ENCODE data around the gene UGT1A9.
"Not testable (repeated sequence)": the region's sequence is repeated elsewhere in the genome, so short reads cannot be mapped to it uniquely, and the experiment has no call there.

The UGT1A9 gene

GRCh38 chr2:233691443-233692433, 20.0 kb downstream of the UGT1A9 start:
- H3K4me3 ChIP-seq (ENCODE audit: low read length) = no peak overlapping the region

GRCh38 chr2:233692648-233693047, 20.9 kb downstream of the UGT1A9 start, which contains the start of gene UGT1A6:
Gene UGT1A6 (plus strand): TSS chr2:233692890. CDS start chr2:233693005, 115 bp downstream.
- H3K4me3 ChIP-seq (ENCODE audit: low read length) = no peak within 1 kb of the TSS
- no peak for TF ChIP-seq ZNF274 (IDR thresholded peaks at IDR 0.05; ENCODE audit: low read depth, low read length)

More at GRCh38 chr2:233691443-233692433, 20.0 kb downstream of the UGT1A9 start:
- TF ChIP-seq ZNF274 (IDR thresholded peaks at IDR 0.05; ENCODE audit: low read depth, low read length) = no peak

GRCh38 chr2:233693963-233694362, 22.3 kb downstream of the UGT1A9 start:
- H3K4me3 ChIP-seq (ENCODE audit: low read length) = no peak overlapping the region
- TF ChIP-seq ZNF274 (IDR thresholded peaks at IDR 0.05; ENCODE audit: low read depth, low read length) = no peak

DNA sequence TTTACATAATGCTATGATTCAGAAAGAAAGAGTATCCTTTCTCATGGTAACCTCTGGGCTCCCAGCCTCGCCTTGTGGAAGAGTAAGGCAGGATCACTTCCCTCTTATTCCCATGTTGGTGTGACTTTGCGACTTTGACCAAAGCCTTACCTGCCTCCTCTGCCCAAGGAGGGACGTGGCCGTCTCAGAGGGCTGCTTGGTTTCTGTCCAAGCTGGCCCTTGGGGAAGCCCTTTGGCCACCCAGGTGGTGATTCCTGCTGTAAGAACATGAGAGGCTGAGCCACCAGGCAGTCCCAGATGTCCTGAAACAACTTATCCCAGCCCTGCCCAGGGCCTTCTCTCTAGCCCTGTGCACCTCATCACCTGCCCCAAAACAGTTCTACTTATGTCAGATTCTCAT, 27.0 kb downstream of the UGT1A9 start:
- TF ChIP-seq ZNF274 (IDR thresholded peaks at IDR 0.05; ENCODE audit: low read depth, low read length) = no peak
- no peak overlapping the region for H3K4me3 ChIP-seq (ENCODE audit: low read length)

GRCh38 chr2:233699424-233700027, 27.8 kb downstream of the UGT1A9 start:
- H3K4me3 ChIP-seq (ENCODE audit: low read length) = no peak overlapping the region
- TF ChIP-seq ZNF274 (IDR thresholded peaks at IDR 0.05; ENCODE audit: low read depth, low read length) = no peak

GRCh38 chr2:233700028-233700635, 28.4 kb downstream of the UGT1A9 start:
- H3K4me3 ChIP-seq (ENCODE audit: low read length) = no peak overlapping the region
- TF ChIP-seq ZNF274 (IDR thresholded peaks at IDR 0.05; ENCODE audit: low read depth, low read length) = no peak

GRCh38 chr2:233700842-233701241, 29.1 kb downstream of the UGT1A9 start:
- H3K4me3 ChIP-seq (ENCODE audit: low read length) = not testable (repeated sequence)

- no peak for TF ChIP-seq ZNF274 (IDR thresholded peaks at IDR 0.05; ENCODE audit: low read depth, low read length)
- H3K4me3 ChIP-seq (ENCODE audit: low read length) = no peak overlapping the region
Measured at GRCh38 chr2:233702238-233702637, 30.5 kb downstream of the UGT1A9 start.

DNA sequence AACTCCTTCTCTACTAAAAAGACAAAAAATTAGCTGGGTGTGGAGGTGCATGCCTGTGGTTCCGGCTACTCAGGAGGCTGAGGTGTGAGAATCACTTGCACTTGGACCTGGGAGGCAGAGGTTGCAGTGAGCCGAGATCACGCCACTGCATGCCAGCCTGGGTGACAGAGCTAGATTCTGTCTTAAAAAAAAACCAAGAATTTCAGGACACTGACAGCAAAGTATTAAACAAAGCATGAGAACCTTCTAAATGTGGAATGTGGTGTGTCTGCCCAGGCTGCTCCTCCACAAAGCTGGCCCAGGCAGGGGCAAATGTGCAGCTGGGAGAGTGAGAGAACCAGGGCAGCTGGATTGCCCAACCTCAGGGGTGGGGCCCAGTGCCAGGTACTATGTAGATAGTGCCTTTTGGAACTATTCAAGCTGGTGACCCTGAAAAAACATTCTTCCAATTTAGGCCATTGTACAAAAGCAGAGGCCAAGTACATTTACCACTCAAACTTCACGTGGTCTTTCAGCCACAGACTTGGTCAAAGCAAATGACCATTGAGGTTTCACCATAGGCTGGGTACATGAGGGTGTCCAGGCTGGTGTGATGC, 34.3 kb downstream of the UGT1A9 start:
- no peak overlapping the region for H3K4me3 ChIP-seq (ENCODE audit: low read length)
- no peak for TF ChIP-seq ZNF274 (IDR thresholded peaks at IDR 0.05; ENCODE audit: low read depth, low read length)

DNA sequence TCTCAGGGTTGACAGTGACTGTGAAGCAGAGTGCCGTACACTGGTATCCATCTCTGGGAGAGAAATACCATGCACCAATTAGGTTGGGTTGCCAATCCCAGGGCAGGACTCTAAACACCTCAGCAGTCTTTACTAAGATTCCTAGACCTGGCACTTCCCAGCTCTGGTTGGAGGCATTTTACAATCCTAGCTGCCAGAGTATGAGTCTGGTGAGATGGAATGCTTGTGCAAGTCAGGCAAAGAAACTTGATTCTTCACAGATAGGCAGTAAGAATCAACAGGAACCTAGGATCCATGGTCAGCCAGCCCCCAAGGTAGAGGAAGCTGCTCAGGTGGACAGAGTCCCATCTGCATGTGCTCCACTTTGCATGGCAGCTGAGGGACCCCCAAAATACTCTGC, 35.0 kb downstream of the UGT1A9 start:
- TF ChIP-seq ZNF274 (IDR thresholded peaks at IDR 0.05; ENCODE audit: low read depth, low read length) = no peak
- no peak overlapping the region for H3K4me3 ChIP-seq (ENCODE audit: low read length)

DNA sequence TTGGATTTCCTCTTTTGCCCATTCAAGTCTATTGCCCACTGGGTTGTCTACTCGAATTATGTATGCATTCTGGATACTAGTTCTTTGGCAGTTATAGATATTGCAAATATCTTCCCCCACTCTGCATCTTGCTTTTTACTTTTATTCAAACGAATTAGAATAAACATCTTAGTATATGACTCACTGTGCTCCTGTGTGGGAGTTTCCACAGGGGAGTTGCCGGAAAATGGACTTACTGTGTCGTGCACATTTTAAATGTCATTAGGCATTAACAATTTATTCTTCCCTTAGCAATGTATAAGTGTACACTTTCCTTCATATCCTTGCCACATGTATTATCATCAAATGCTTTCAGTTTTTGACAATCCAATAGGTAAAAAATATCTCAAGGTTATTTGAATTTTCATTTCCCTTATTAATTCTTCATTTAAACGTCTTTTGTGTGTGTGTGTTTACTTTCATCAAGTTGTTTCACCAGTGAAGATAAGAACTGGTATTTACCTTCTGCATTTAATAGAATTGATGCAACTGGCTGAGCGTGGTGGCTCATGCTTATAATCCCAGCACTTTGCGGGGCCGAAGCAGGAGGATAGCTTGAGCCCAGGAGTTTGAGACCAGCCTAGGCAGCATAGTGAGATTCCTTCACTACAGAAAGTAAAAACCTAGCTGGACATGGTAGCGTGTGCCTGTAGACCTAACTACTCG, 36.4 kb downstream of the UGT1A9 start:
- TF ChIP-seq ZNF274 (IDR thresholded peaks at IDR 0.05; ENCODE audit: low read depth, low read length) = no peak

GRCh38 chr2:233708942-233709341, 37.2 kb downstream of the UGT1A9 start:
- H3K4me3 ChIP-seq (ENCODE audit: low read length) = no peak overlapping the region
- no peak for TF ChIP-seq ZNF274 (IDR thresholded peaks at IDR 0.05; ENCODE audit: low read depth, low read length)

More for the DNA sequence above, 36.4 kb downstream of the UGT1A9 start:
- no peak overlapping the region for H3K4me3 ChIP-seq (ENCODE audit: low read length)

GRCh38 chr2:233711312-233712008, 39.8 kb downstream of the UGT1A9 start:
- H3K4me3 ChIP-seq (ENCODE audit: low read length) = no peak overlapping the region
- no peak for TF ChIP-seq ZNF274 (IDR thresholded peaks at IDR 0.05; ENCODE audit: low read depth, low read length)

Data from GM08714 (cell line).